ENCODE data around the gene CRYGD.

DNA sequence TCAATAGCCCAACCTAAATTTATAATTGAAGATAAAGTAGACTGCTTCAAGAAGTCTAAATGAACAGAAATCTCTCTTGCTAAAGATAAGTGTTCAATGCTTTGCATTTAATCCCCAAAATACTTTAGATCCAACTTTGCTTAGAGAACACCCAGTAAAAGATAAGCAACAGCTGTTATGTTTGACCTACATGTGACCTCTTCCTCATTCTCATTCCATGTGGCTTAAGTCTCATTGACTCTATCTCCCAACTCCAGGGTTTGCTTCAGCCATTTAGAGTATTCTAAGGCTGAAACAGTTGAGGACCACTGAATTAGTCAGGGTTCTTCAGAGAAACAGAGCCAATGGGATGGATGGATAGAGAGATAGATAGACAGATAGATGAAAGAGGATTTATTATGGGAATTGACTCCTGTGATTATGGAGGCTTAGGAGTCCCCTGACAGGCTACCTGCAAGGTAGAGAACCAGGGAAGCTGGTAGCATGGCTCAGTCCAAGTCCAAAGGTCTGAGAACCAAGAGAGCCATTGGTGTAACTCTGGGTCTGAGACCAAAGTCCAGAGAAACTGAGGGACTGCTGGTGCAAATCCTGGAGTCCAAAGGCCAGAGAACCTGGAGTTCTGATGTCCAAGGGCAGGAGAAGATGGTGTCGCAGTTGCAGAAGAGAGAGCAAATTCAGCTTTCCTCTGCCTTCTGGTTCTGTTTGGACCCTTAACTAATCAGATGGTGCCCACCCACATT, 32.1 kb downstream of the CRYGD start:
- TF ChIP-seq, protein P1, sequence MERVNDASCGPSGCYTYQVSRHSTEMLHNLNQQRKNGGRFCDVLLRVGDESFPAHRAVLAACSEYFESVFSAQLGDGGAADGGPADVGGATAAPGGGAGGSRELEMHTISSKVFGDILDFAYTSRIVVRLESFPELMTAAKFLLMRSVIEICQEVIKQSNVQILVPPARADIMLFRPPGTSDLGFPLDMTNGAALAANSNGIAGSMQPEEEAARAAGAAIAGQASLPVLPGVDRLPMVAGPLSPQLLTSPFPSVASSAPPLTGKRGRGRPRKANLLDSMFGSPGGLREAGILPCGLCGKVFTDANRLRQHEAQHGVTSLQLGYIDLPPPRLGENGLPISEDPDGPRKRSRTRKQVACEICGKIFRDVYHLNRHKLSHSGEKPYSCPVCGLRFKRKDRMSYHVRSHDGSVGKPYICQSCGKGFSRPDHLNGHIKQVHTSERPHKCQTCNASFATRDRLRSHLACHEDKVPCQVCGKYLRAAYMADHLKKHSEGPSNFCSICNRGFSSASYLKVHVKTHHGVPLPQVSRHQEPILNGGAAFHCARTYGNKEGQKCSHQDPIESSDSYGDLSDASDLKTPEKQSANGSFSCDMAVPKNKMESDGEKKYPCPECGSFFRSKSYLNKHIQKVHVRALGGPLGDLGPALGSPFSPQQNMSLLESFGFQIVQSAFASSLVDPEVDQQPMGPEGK (CRISPR knock-in tag; IDR thresholded peaks at IDR 0.05; ENCODE audit: borderline replicate concordance) = no peak
- TF ChIP-seq OSR1 (CRISPR knock-in tag; IDR thresholded peaks at IDR 0.05) = no peak
- TF ChIP-seq ZNF565 (CRISPR knock-in tag; conservative IDR thresholded peaks at IDR 0.05; ENCODE audit: low read depth) = no peak
- no peak for TF ChIP-seq BACH2 (CRISPR knock-in tag; IDR thresholded peaks at IDR 0.05; ENCODE audit: borderline replicate concordance)
- TF ChIP-seq ISL1 (CRISPR knock-in tag; IDR thresholded peaks at IDR 0.05) = no peak
- TF ChIP-seq, protein P2, sequence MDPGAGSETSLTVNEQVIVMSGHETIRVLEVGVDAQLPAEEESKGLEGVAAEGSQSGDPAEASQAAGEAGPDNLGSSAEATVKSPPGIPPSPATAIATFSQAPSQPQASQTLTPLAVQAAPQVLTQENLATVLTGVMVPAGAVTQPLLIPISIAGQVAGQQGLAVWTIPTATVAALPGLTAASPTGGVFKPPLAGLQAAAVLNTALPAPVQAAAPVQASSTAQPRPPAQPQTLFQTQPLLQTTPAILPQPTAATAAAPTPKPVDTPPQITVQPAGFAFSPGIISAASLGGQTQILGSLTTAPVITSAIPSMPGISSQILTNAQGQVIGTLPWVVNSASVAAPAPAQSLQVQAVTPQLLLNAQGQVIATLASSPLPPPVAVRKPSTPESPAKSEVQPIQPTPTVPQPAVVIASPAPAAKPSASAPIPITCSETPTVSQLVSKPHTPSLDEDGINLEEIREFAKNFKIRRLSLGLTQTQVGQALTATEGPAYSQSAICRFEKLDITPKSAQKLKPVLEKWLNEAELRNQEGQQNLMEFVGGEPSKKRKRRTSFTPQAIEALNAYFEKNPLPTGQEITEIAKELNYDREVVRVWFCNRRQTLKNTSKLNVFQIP (CRISPR knock-in tag; IDR thresholded peaks at IDR 0.05; ENCODE audit: borderline replicate concordance, low read depth) = no peak
- TF ChIP-seq, protein P3, sequence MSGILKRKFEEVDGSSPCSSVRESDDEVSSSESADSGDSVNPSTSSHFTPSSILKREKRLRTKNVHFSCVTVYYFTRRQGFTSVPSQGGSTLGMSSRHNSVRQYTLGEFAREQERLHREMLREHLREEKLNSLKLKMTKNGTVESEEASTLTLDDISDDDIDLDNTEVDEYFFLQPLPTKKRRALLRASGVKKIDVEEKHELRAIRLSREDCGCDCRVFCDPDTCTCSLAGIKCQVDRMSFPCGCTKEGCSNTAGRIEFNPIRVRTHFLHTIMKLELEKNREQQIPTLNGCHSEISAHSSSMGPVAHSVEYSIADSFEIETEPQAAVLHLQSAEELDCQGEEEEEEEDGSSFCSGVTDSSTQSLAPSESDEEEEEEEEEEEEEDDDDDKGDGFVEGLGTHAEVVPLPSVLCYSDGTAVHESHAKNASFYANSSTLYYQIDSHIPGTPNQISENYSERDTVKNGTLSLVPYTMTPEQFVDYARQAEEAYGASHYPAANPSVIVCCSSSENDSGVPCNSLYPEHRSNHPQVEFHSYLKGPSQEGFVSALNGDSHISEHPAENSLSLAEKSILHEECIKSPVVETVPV (CRISPR knock-in tag; IDR thresholded peaks at IDR 0.05) = no peak
- no peak for TF ChIP-seq ARNTL (CRISPR knock-in tag; IDR thresholded peaks at IDR 0.05; ENCODE audit: borderline replicate concordance, low read depth)

All from SK-N-SH treated with all-trans-retinoic acid at 6 μM for 48 hours (cell line).